Measurements from ENCODE around the gene DOHH.
"Not testable (repeated sequence)": the region's sequence is repeated elsewhere in the genome, so short reads cannot be mapped to it uniquely, and the experiment has no call there.

DOHH gene

GRCh38 chr19:3458229-3459088 lies 42.0 kb downstream of the DOHH start:
- peaks cover 3% of the 10 kb centered on the region for H3K36me3 Mint-ChIP-seq (ENCODE audit: low read depth)
- no peak overlapping the region for H3K4me3 Mint-ChIP-seq
- H3K27ac Mint-ChIP-seq: no peak overlapping the region
- H3K4me1 Mint-ChIP-seq: no peaks in the 10 kb centered on the region
- ATAC-seq: no peak
- no peak for DNase-seq
- no peaks in the 10 kb centered on the region for H3K9me3 Mint-ChIP-seq
- H3K27me3 Mint-ChIP-seq: no peaks in the 10 kb centered on the region

- DNase-seq (no peak), ATAC-seq (no peak)
- Mint-ChIP-seq H3K36me3 (ENCODE audit: low read depth) (peaks cover 5% of the 10 kb centered on the region), H3K9me3 (no peaks in the 10 kb centered on the region), H3K27ac (no peak overlapping the region), H3K27me3 (no peaks in the 10 kb centered on the region), H3K4me1 (no peaks in the 10 kb centered on the region), H3K4me3 (no peak overlapping the region)
These were observed 42.8 kb downstream of the DOHH start for GRCh38 chr19:3457528-3458228.

- Mint-ChIP-seq H3K4me1 (no peaks in the 10 kb centered on the region), H3K36me3 (ENCODE audit: low read depth) (peaks cover 6% of the 10 kb centered on the region), H3K9me3 (no peaks in the 10 kb centered on the region), H3K4me3 (no peak overlapping the region), H3K27me3 (no peaks in the 10 kb centered on the region), H3K27ac (no peak overlapping the region)
- no peak for ATAC-seq
- no peak for DNase-seq
These were observed 43.4 kb downstream of the DOHH start for GRCh38 chr19:3456925-3457527.

- Mint-ChIP-seq H3K4me3 (no peak overlapping the region), H3K4me1 (no peaks in the 10 kb centered on the region), H3K27me3 (no peaks in the 10 kb centered on the region), H3K27ac (no peak overlapping the region), H3K9me3 (no peaks in the 10 kb centered on the region), H3K36me3 (ENCODE audit: low read depth) (peaks cover 6% of the 10 kb centered on the region)
- DNase-seq (no peak), ATAC-seq (no peak)
These were observed 44.4 kb downstream of the DOHH start for GRCh38 chr19:3455960-3456601.

- H3K36me3 Mint-ChIP-seq (ENCODE audit: low read depth): peaks cover 12% of the 10 kb centered on the region
- DNase-seq: no peak
- no peak overlapping the region for H3K4me3 Mint-ChIP-seq
- no peak overlapping the region for H3K27ac Mint-ChIP-seq
- no peak for ATAC-seq
- H3K27me3 Mint-ChIP-seq: no peaks in the 10 kb centered on the region
- H3K4me1 Mint-ChIP-seq: no peaks in the 10 kb centered on the region
- no peaks in the 10 kb centered on the region for H3K9me3 Mint-ChIP-seq
These were observed 45.0 kb downstream of the DOHH start for GRCh38 chr19:3455393-3455955.

- no peak for DNase-seq
- H3K36me3 Mint-ChIP-seq (ENCODE audit: low read depth): peaks cover 13% of the 10 kb centered on the region
- H3K27ac Mint-ChIP-seq: no peak overlapping the region
These were observed 45.6 kb downstream of the DOHH start for GRCh38 chr19:3454656-3455392.

GRCh38 chr19:3453840-3454239 lies 46.6 kb downstream of the DOHH start:
- Mint-ChIP-seq H3K36me3 (ENCODE audit: low read depth) (peaks cover 13% of the 10 kb centered on the region), H3K9me3 (no peaks in the 10 kb centered on the region), H3K4me1 (no peaks in the 10 kb centered on the region), H3K4me3 (no peak overlapping the region), H3K27me3 (no peaks in the 10 kb centered on the region), H3K27ac (no peak overlapping the region)
- ATAC-seq (no peak), DNase-seq (no peak)

More at GRCh38 chr19:3454656-3455392, 45.6 kb downstream of the DOHH start:
- Mint-ChIP-seq H3K4me3 (no peak overlapping the region), H3K4me1 (no peaks in the 10 kb centered on the region), H3K9me3 (no peaks in the 10 kb centered on the region), H3K27me3 (no peaks in the 10 kb centered on the region)
- ATAC-seq: no peak

GRCh38 chr19:3452942-3453214 lies 47.6 kb downstream of the DOHH start:
- not testable (repeated sequence) for H3K27me3 Mint-ChIP-seq, H3K4me1 Mint-ChIP-seq, H3K4me3 Mint-ChIP-seq, H3K27ac Mint-ChIP-seq, H3K9me3 Mint-ChIP-seq, DNase-seq, ATAC-seq
- H3K36me3 Mint-ChIP-seq (ENCODE audit: low read depth): peaks cover 13% of the 10 kb centered on the region

GRCh38 chr19:3452171-3452941 lies 48.1 kb downstream of the DOHH start:
- H3K4me1 Mint-ChIP-seq: no peaks in the 10 kb centered on the region
- DNase-seq: no peak
- H3K27ac Mint-ChIP-seq: no peak overlapping the region
- peaks cover 13% of the 10 kb centered on the region for H3K36me3 Mint-ChIP-seq (ENCODE audit: low read depth)
- ATAC-seq: no peak
- H3K9me3 Mint-ChIP-seq: no peaks in the 10 kb centered on the region
- H3K4me3 Mint-ChIP-seq: no peak overlapping the region
- no peaks in the 10 kb centered on the region for H3K27me3 Mint-ChIP-seq

GRCh38 chr19:3451451-3451866 lies 49.0 kb downstream of the DOHH start:
- H3K27me3 Mint-ChIP-seq: no peaks in the 10 kb centered on the region
- H3K36me3 Mint-ChIP-seq (ENCODE audit: low read depth): peaks cover 13% of the 10 kb centered on the region
- H3K9me3 Mint-ChIP-seq: no peaks in the 10 kb centered on the region
- no peaks in the 10 kb centered on the region for H3K4me1 Mint-ChIP-seq
- H3K4me3 Mint-ChIP-seq: no peak overlapping the region
- no peak for ATAC-seq
- DNase-seq: no peak
- H3K27ac Mint-ChIP-seq: no peak overlapping the region

GRCh38 chr19:3450796-3451411 lies 49.6 kb downstream of the DOHH start:
- no peaks in the 10 kb centered on the region for H3K4me1 Mint-ChIP-seq
- H3K9me3 Mint-ChIP-seq: no peaks in the 10 kb centered on the region
- H3K36me3 Mint-ChIP-seq (ENCODE audit: low read depth): peaks cover 13% of the 10 kb centered on the region
- no peak for DNase-seq
- ATAC-seq: no peak
- no peak overlapping the region for H3K4me3 Mint-ChIP-seq
- no peak overlapping the region for H3K27ac Mint-ChIP-seq
- no peaks in the 10 kb centered on the region for H3K27me3 Mint-ChIP-seq

- Mint-ChIP-seq H3K27ac (no peak overlapping the region), H3K9me3 (no peaks in the 10 kb centered on the region), H3K4me1 (no peaks in the 10 kb centered on the region), H3K4me3 (no peak overlapping the region), H3K27me3 (no peaks in the 10 kb centered on the region), H3K36me3 (ENCODE audit: low read depth) (peaks cover 13% of the 10 kb centered on the region)
- ATAC-seq (no peak), DNase-seq (no peak)
These were observed 51.7 kb downstream of the DOHH start for GRCh38 chr19:3448616-3449334.

GRCh38 chr19:3446657-3447056 lies 53.8 kb downstream of the DOHH start:
- H3K4me1 Mint-ChIP-seq; H3K27ac Mint-ChIP-seq; DNase-seq; H3K4me3 Mint-ChIP-seq; H3K27me3 Mint-ChIP-seq; H3K36me3 Mint-ChIP-seq (ENCODE audit: low read depth); ATAC-seq; H3K9me3 Mint-ChIP-seq: not testable (repeated sequence)
